ENCODE results near the gene YEATS4. TPM values are rescaled to one million over a fixed set of nuclear protein-coding genes. Genes with fewer than 3 reads are reported as not detected.
"Not testable (repeated sequence)": the region's sequence is repeated elsewhere in the genome, so short reads cannot be mapped to it uniquely, and the experiment has no call there.

Gene YEATS4
- 11.1 TPM for total RNA-seq

GRCh38 chr12:69359531-69360347 is at the start of gene YEATS4:
Gene YEATS4 (plus strand): TSS chr12:69359743. CDS start chr12:69359973, 230 bp downstream.
- peak; percentile 96 for DNase-seq

DNA sequence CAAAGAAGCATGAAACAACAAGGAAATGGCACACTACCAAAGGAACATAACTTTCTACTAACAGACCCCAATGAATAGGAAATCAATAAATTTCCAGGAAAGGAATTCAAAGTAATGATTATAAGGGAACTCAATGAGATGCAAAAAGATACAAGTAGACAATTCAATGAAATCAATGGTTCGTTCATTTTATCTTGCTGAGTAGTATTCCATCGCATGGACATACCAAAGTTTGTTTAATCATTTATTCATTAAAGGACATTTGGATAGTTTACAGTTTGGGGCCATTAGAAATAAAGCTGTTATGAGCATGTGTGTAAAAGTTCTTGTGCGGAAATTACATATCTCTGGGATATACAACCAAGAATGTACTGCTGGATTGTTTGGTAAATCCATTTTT is 46.3 kb upstream of the YEATS4 start:
- DNase-seq: no peak

GRCh38 chr12:69316784-69317183 is 42.8 kb upstream of the YEATS4 start:
- not testable (repeated sequence) for DNase-seq

DNA sequence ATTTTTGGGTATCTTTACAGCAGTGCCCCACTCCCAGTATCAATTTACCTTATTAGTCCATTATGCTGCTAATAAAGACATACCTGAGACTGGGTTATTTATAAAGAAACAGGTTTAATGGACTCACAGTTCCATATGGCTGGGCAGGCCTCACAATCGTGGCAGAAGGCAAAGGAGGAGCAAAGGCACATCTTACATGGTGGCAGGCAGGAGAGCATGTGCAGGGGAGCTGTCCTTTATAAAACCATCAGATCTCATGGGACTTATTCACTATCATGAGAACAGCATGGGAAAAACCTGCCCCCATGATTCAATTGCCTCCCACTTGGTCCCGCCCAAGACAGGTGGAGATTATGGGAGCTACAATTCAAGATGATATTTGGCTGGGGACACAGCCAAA is 42.3 kb upstream of the YEATS4 start:
- DNase-seq: not testable (repeated sequence)

DNA sequence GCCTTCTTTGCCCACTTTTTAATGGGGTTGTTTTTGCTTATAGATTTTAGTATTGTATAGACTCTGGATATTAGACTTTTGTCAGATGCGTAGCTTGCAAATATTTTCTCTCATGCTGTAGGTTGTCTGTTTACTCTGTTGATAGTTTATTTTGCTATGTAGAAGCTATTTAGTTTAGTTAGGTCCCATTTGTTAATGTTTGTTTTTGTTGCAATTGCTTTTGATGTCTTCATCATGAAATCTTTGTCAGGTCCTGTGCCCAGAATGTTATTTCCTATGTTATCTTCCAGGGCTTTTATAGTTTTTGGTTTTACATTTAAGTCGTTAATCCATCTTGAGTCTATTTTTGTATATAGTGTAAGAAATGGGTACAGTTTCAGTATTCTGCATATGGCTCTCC is 41.3 kb upstream of the YEATS4 start:
- DNase-seq: no peak

DNA sequence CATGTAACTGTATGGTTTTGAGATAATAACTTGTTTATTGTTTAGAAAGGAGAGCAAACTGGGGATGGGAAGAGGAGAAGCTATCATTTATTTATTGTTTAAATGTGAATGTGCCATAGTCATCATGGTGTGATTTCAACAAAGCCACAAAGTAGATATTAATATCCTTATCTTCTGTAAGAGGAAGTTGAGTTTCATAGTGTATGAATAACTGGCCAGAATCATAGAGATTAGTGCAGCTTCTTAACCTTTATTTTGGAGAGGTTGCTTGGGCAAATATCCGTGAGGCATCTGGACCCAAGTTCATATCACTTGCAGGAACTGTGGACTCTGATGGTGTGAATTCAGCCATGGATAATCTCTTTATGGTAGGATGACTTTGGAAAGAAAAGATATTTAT is 38.2 kb upstream of the YEATS4 start:
- DNase-seq: no peak

DNA sequence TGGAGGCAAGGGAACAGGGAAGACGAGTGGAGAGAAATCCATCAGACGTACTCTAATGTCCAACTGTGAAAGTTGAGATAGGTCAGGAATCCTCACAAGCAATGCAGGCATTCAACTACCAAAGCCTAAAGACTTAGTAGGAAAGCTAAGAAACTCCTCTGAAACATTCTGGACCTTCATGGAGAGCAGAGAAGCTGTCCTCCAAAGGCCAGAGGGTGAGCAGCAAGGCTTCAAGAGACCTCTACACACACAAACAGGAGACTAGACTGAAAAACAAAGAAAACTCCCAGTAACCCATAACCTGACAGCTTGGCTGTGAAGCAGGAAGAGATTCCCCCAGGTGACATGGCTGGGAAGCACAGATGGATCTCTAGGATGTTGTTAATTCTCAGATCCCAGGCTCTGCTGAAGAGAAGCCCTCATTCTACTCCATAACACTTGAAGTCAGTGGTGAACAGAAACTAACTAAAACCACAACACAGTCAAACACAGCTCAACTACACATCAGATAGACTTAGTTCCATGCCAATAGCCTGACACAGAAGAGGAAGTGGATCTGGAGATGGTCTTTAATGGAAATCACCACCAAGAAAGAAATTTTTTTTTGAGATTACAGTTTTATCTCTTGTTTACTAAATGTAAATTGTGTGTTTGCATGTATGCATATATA is 34.6 kb upstream of the YEATS4 start:
- no peak for DNase-seq

- no peak for DNase-seq
Observed at GRCh38 chr12:69328426-69328825, 31.1 kb upstream of the YEATS4 start.

DNA sequence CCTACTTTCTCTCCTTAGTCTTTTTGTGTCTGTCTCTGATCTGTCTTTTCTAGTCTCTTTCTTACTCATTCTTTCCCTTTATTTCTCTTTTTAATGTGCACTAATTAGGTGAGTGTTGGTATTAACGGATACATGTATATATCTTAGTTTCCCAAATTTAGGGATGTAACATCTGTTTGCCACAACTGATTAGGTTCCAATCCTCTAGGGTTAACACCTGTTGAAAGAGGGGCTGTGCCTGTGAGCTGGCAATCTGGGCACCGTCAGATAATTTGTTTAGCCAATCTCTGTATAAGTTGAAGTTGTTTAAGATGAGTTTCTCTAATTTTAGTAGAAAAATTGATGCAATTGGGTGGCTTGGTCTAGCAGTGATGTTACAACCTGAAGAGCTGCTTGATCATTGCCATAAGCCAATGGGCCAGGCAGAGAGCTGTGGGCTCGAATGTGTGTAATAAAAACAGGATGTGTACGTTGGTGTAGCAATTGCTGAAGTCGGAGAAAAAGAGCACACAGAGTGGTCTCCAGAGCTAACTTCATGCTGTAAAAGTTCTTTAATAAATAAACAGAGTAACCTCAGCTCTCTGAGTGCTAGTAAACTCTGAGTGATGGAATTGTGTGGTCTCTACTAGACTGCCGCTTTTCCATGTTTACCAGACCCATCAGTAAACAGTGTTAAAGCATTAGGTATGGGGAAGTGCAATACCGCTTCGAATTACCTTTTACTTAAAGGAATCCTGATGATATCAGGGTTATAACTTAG is 29.7 kb upstream of the YEATS4 start:
- DNase-seq: no peak

GRCh38 chr12:69330475-69331473 is 28.8 kb upstream of the YEATS4 start:
- DNase-seq: peak; percentile 22

GRCh38 chr12:69331519-69331908 is 28.0 kb upstream of the YEATS4 start:
- no peak for DNase-seq

- DNase-seq: no peak
Observed at GRCh38 chr12:69331909-69332684, 27.4 kb upstream of the YEATS4 start.

DNA sequence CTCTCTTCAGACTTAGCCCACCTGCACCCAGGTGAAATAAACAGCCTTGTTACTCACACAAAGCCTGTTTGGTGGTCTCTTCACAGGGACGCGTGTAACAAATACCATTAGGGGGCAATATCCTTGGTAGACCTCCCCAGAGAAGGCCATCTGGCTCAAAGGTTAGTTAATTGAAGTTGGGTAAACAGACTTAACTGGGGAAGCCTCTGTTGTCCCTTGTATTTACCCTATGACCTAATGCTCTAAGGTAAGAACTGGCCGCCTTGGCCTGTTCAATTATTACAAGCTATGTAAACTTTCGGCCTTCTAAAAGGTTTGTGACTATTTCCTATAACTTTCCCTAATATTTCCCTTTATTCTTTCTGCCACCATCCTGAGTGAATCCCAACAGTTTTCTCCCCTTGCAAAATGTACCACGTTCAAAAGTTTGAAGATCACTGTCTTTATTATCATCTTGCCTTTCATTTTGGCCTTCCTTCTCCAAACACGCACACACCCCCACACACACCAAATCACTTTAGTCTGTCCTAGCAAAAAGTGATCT is 26.7 kb upstream of the YEATS4 start:
- no peak for DNase-seq

GRCh38 chr12:69334158-69334557 is 25.4 kb upstream of the YEATS4 start:
- no peak for DNase-seq

DNA sequence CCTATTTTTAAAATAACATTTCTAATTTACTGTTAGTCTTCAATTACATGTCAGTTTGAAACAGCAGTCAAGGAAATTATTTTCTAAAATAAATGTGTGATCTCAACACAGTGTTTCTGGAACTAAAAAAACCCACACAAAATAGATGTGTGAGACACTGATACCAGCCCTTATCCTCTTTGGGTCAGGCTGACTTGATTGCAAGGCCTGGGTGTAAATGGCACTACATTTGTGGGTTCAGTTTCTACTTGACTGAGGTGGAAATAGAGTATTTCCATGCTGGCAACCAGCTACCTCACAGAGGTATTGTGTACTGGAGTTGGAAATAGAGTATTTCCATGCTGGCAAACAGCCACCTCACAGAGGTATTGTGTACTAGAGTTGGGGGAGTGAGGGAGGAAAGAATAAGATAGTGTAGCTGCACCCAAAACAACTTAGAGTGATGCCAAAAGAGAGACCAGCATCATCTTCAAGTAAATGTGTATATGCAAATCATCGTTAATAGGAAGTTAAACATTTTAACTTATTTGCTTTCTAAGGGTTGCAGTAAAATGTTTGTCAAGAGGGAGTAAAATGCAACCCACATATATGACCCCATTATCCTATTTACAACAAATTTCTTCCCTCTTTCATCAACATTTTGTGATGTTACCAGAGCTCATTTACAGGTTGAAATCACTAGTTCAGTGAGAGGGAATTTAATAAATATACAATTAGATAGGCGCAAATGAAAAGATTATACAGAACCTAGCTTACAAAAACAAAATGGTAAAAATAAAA is 22.0 kb upstream of the YEATS4 start:
- no peak for DNase-seq

- DNase-seq: no peak
Observed at GRCh38 chr12:69338120-69338859, 21.3 kb upstream of the YEATS4 start.

DNA sequence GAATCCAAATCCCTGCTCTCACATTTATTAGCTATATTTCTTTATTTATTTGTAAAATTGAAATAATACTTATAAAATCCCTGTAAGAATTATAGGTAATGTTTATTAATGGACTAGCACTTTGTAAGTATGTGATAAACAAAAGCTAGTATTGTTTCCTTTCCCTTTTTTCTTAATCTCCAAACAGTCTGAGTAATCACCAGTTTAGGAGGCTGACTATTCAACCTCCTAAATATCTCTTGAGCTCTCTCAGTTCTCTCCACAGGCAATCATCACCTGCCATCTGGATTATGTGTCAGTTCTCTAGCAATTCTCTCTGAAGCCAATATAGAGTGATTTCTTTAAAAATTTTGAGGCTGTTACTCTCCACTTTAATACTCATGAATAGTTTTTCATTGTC is 20.6 kb upstream of the YEATS4 start:
- DNase-seq: no peak

- no peak for DNase-seq
Observed at GRCh38 chr12:69339999-69340398, 19.5 kb upstream of the YEATS4 start.

DNA sequence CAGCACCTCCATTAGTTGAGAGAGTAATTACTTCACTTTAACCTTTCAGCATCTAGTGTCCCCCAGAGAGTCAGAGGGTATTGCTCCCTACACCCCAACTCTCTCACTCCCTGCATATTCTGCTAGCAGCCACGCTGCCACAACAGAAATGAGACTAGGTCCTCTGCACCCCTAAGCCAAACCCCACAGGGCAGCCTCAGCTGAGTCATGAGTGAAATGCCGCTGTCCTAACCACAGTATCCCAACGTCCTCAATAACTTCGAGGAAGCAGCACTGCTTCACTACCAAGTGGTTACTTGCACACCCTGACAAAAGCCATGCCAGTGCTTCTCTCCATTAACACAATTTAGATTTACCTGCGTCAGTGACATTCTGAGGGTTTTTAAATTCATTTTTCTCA is 18.2 kb upstream of the YEATS4 start:
- no peak for DNase-seq

Measured in tongue (tissue), 2 donors.